HS-5 (cell line): Measurements from ENCODE around the gene CDC45.

ENCODE experiments used
- DNase-seq: peaks from one replicate; pipeline ENCODE4 v3.0.0-alpha.2; 2012; ENCODE audit warnings: low read depth

Gene CDC45

GRCh38 chr22:19495562-19496323 lies 16.0 kb downstream of the CDC45 start:
- no peak for DNase-seq

GRCh38 chr22:19496324-19496630 lies 16.6 kb downstream of the CDC45 start:
- no peak for DNase-seq

GRCh38 chr22:19497245-19497644 lies 17.5 kb downstream of the CDC45 start:
- no peak for DNase-seq

- no peak for DNase-seq
Measured at GRCh38 chr22:19498154-19498865, 18.6 kb downstream of the CDC45 start.

- DNase-seq = no peak
Measured at GRCh38 chr22:19498866-19499190, 19.1 kb downstream of the CDC45 start.

GRCh38 chr22:19499236-19499879 lies 19.6 kb downstream of the CDC45 start:
- DNase-seq = no peak

- no peak for DNase-seq
Measured at GRCh38 chr22:19499880-19500242, 20.1 kb downstream of the CDC45 start.

- no peak for DNase-seq
Measured at GRCh38 chr22:19501897-19502447, 22.3 kb downstream of the CDC45 start.

- no peak for DNase-seq
Measured at GRCh38 chr22:19503367-19503766, 23.6 kb downstream of the CDC45 start.

GRCh38 chr22:19503869-19504268 lies 24.1 kb downstream of the CDC45 start:
- no peak for DNase-seq

GRCh38 chr22:19504900-19505734 lies 25.4 kb downstream of the CDC45 start:
- DNase-seq = no peak

GRCh38 chr22:19505735-19506126 lies 26.0 kb downstream of the CDC45 start:
- no peak for DNase-seq

- DNase-seq = no peak
Measured at GRCh38 chr22:19506212-19506611, 26.5 kb downstream of the CDC45 start.

GRCh38 chr22:19507534-19507861 lies 27.8 kb downstream of the CDC45 start:
- DNase-seq = no peak

- DNase-seq = no peak
Measured at GRCh38 chr22:19508024-19508776, 28.5 kb downstream of the CDC45 start.

- no peak for DNase-seq
Measured at GRCh38 chr22:19509191-19509590, 29.5 kb downstream of the CDC45 start.

- no peak for DNase-seq
Measured at GRCh38 chr22:19509923-19510322, 30.2 kb downstream of the CDC45 start.

GRCh38 chr22:19510919-19511341 lies 31.2 kb downstream of the CDC45 start:
- no peak for DNase-seq

GRCh38 chr22:19513823-19514222 lies 34.1 kb downstream of the CDC45 start:
- no peak for DNase-seq

- DNase-seq = no peak
Measured at GRCh38 chr22:19514831-19515565, 35.3 kb downstream of the CDC45 start.
